Adrenal gland (tissue), 12 donors: Measurements from ENCODE around the gene RSPH6A. TPM values are rescaled to one million over a fixed set of nuclear protein-coding genes. Genes with fewer than 3 reads are reported as not detected.

Source experiments
- DNase-seq, 7 donors: peaks; one replicate each; pipeline ENCODE4 v3.0.0-alpha.2; 2019 to 2020
- H3K27ac ChIP-seq, 5 donors: fragments of 200-600 bp; sonication (generic) in 4 of 5; 1 replicate in 3 of 5; 2 replicates in 2 of 5; pipeline versions ENCODE4 v1.5.1 to v1.8.0; 2016 to 2020; ENCODE audit warnings: mild to moderate bottlenecking in 1 of 5
- H3K27me3 ChIP-seq: fragments of 200-600 bp; 2 replicates; pipeline ENCODE4 v1.8.0; 2021
- H3K36me3 ChIP-seq, 2 donors: fragments of 200-600 bp; replicated peaks in 1 of 2; 1 replicate in 1 of 2; 2 replicates in 1 of 2; pipeline versions ENCODE4 v1.5.1 to v1.8.0; 2018 to 2022
- H3K4me1 ChIP-seq, 2 donors: fragments of 200-600 bp; replicated peaks in 1 of 2; 1 replicate in 1 of 2; 2 replicates in 1 of 2; pipeline versions ENCODE4 v1.5.1 to v1.8.0; 2018 to 2021
- H3K4me3 ChIP-seq, 4 donors: fragments of 200-600 bp; sonication (generic) in 3 of 4; one replicate each; pipeline ENCODE4 v1.5.1; 2016 to 2018
- H3K9me3 ChIP-seq, 3 donors: fragments of 200-600 bp; sonication (generic) in 1 of 3; replicated peaks in 1 of 3; 1 replicate in 2 of 3; 2 replicates in 1 of 3; pipeline versions ENCODE4 v1.5.1 to v1.8.0; 2016 to 2021
- CTCF ChIP-seq, 6 experiments: fragments of 450-650 bp in 4 of 6; fragments of 200-600 bp in 2 of 6; sonication (generic) in 1 of 6; IDR thresholded peaks; 1 replicate in 5 of 6; 2 replicates in 1 of 6; pipeline versions ENCODE4 v1.5.1 to v1.8.0; 2016 to 2021; ENCODE audit warnings: antibody characterized with exemption in 6 of 6, mild to moderate bottlenecking in 2 of 6, moderate library complexity in 1 of 6
- POLR2A ChIP-seq, 2 donors: fragments of 450-650 bp; IDR thresholded peaks; one replicate each; pipeline ENCODE4 v1.6.1; 2017; ENCODE audit warnings: antibody characterized with exemption in 2 of 2, mild to moderate bottlenecking in 2 of 2, moderate library complexity in 1 of 2
- WGBS, 4 donors: extraction: QIAGEN DNeasy Blood & Tissue Kit in 2 of 4; methylation state at CpG; one replicate each; pipeline versions ENCODE4 v1.1.5 to v1.1.7; 2013 to 2017; 5-methylcytosine and 5-hydroxymethylcytosine counted together
- intact Hi-C, 2 donors: fragments of 100-400 bp; cut with DNase I; formaldehyde crosslinking; loops; one replicate each; pipeline versions ENCODE4 v1.14.1 to v1.15.0; 2022 to 2023
- polyA plus RNA-seq, 3 donors: library from polyadenylated mRNA; stranded (reverse); fragments of 200-250 nt in 2 of 3; fragments of 350-450 nt in 1 of 3; fragmentation: Illumina TruSeq in 1 of 3; extraction: RNeasy Lipid Tissue Mini Kit (QIAGEN cat#74804) in 1 of 3; gene quantifications; one replicate each; pipeline ENCODE4 v1.2.3, GENCODE V29; 2013 to 2014
- total RNA-seq, 9 donors: library from RNA; depleted of rRNA in 4 of 9; stranded (reverse); fragments of >200 nt in 4 of 9; fragments of 120-200 nt in 1 of 9; fragmentation: NEBNext Ultra II Directional in 1 of 9; extraction: Animal tissue kit (Norgen Biotek cat#: 25700) in 1 of 9; gene quantifications; one replicate each; pipeline versions ENCODE4 v1.1.0 to v1.2.4, GENCODE V29; 2013 to 2023
- donor health status: healthy with polysubstance abuse.
- donor health status: Bipolar disorder and iron deficiency.
- donor health status: DM: yes; HTN: yes; CAD: no.
- donor health status: DM: no; HTN: no; CAD: no.
- donor health status: DM: no; HTN: no; CAD: no.
- donor health status: DM: yes; HTN: yes; CAD: no.

Gene RSPH6A
- total and polyA plus RNA-seq, 12 donors, result 0.06 to 0.24 (median 0.16) TPM; not detected in 8

- Histone ChIP-seq H3K27me3 (no peaks in the 10 kb centered on the region), H3K4me3 (peak overlapping the region in 1 of 4 donors; percentile 61), H3K9me3 (no peaks in the 10 kb centered on the region), H3K36me3 (peaks cover 0 to 29% of the 10 kb centered on the region in 2 donors), H3K4me1 (peaks cover 35 to 41% of the 10 kb centered on the region in 2 donors), H3K27ac (peak overlapping the region in 4 of 5 donors; percentile 35 to 96 (median 90))
- DNase-seq, result peak; percentile 92 to 97 (median 94)
- intact Hi-C loops, result no loop called here
- WGBS, 4 donors, result 13 to 35% (median 20%) methylated on average over 34 to 48 of the region's 48 CpGs
- TF ChIP-seq POLR2A (IDR thresholded peaks at IDR 0.05) (peak in 1 of 2 donors; percentile 6), CTCF (IDR thresholded peaks at IDR 0.05) (peak in 5 of 6 experiments; percentile 49 to 72 (median 56))
Observed at GRCh38 chr19:45779231-45780145, 35.6 kb downstream of the RSPH6A start.

- Histone ChIP-seq H3K4me1 (peaks cover 30 to 32% of the 10 kb centered on the region in 2 donors), H3K36me3 (peaks cover 0 to 30% of the 10 kb centered on the region in 2 donors), H3K4me3 (no peak overlapping the region), H3K27ac (no peak overlapping the region), H3K9me3 (no peaks in the 10 kb centered on the region), H3K27me3 (no peaks in the 10 kb centered on the region)
- 90 to 97% (median 95%) methylated on average over 18 to 28 of the region's 28 CpGs for WGBS, 4 donors
- peak in 2 of 7 donors; percentile 35 to 44 for DNase-seq
- TF ChIP-seq POLR2A (IDR thresholded peaks at IDR 0.05) (no peak), CTCF (IDR thresholded peaks at IDR 0.05) (no peak)
- intact Hi-C loops, result no loop called here
Observed at GRCh38 chr19:45778010-45778661, 37.0 kb downstream of the RSPH6A start.

- WGBS, 4 donors, result 92 to 94% (median 93%) methylated on average over 19 to 34 of the region's 34 CpGs
- DNase-seq, result no peak
- Histone ChIP-seq H3K4me1 (peaks cover 23 to 27% of the 10 kb centered on the region in 2 donors), H3K36me3 (peaks cover 0 to 30% of the 10 kb centered on the region in 2 donors), H3K27me3 (no peaks in the 10 kb centered on the region), H3K27ac (no peak overlapping the region), H3K9me3 (no peaks in the 10 kb centered on the region), H3K4me3 (no peak overlapping the region)
- intact Hi-C loops, result no loop called here
- TF ChIP-seq CTCF (IDR thresholded peaks at IDR 0.05) (no peak), POLR2A (IDR thresholded peaks at IDR 0.05) (no peak)
Observed at GRCh38 chr19:45777395-45777961, 37.6 kb downstream of the RSPH6A start.

DNA sequence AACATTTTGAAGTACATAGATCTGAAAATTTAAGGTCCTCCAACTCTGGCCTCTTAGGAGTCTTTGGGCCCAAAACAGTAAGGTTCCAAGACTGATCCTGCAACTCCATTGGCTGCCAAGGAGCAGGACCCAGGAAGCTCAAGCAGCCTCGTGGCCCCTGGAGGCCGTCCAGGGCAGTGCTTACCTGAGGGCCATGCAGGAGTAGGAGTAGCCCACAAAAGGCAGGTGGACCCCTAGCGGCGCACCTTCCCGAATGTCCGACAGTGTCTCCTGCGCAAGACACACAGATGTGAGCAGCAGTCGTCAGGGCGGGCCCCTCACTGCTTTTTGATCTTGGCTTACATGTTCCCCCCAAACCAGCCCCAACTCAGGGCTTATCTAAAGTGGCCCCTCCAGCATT lies 40.3 kb downstream of the RSPH6A start:
- DNase-seq, result no peak
- H3K27me3 ChIP-seq, result no peaks in the 10 kb centered on the region

More for the DNA sequence above, 40.3 kb downstream of the RSPH6A start:
- Histone ChIP-seq H3K4me1 (peaks cover 5 to 17% of the 10 kb centered on the region in 2 donors), H3K9me3 (no peaks in the 10 kb centered on the region), H3K4me3 (no peak overlapping the region), H3K27ac (no peak overlapping the region), H3K36me3 (peaks cover 0 to 39% of the 10 kb centered on the region in 2 donors)
- TF ChIP-seq POLR2A (IDR thresholded peaks at IDR 0.05), result no peak
- TF ChIP-seq CTCF (IDR thresholded peaks at IDR 0.05), result no peak
- intact Hi-C loops, result no loop called here
- 85 to 87% (median 86%) methylated on average over 9 of the region's 9 CpGs for WGBS, 4 donors
